H9 (cell line): ENCODE data around the gene SLPI. TPM values are rescaled to one million over a fixed set of nuclear protein-coding genes. Genes with fewer than 3 reads are reported as not detected.

Source experiments
- DNase-seq: peaks from one replicate; pipeline ENCODE4 v3.0.0-alpha.2; 2017
- H2AFZ ChIP-seq: one replicate; pipeline ENCODE4 v1.6.1; 2013; ENCODE audit warnings: mild to moderate bottlenecking, low read length, control low read depth, moderate library complexity
- H2AK5ac ChIP-seq: 2 replicates; pipeline ENCODE4 v1.6.1; 2013; ENCODE audit warnings: low read length, control low read depth, mixed read lengths; ENCODE audit not compliant: insufficient read length
- H2BK120ac ChIP-seq: one replicate; pipeline ENCODE4 v1.6.1; 2013; ENCODE audit warnings: low read depth, mild to moderate bottlenecking, low read length, control low read depth, inconsistent platforms; ENCODE audit not compliant: poor library complexity, severe bottlenecking
- H2BK12ac ChIP-seq: 2 replicates; pipeline ENCODE4 v1.6.1; 2013; ENCODE audit warnings: low read length, control low read depth, mixed read lengths, low read depth; ENCODE audit not compliant: insufficient read length
- H2BK15ac ChIP-seq: 2 replicates; pipeline ENCODE4 v1.6.1; 2013; ENCODE audit warnings: low read depth, low read length, control low read depth
- H2BK20ac ChIP-seq: one replicate; pipeline ENCODE4 v1.6.1; 2013; ENCODE audit warnings: low read depth, mild to moderate bottlenecking, low read length, control low read depth, inconsistent platforms; ENCODE audit not compliant: poor library complexity, severe bottlenecking
- H2BK5ac ChIP-seq: 2 replicates; pipeline ENCODE4 v1.6.1; 2013; ENCODE audit warnings: low read length, control low read depth, mixed read lengths; ENCODE audit not compliant: insufficient read length
- H3K14ac ChIP-seq: 2 replicates; pipeline ENCODE4 v1.6.1; 2013; ENCODE audit warnings: low read length, control low read depth; ENCODE audit not compliant: insufficient read depth
- H3K18ac ChIP-seq: 2 replicates; pipeline ENCODE4 v1.6.1; 2013; ENCODE audit warnings: low read depth, mild to moderate bottlenecking, mixed read lengths, low read length, control low read depth; ENCODE audit not compliant: insufficient read length
- H3K23ac ChIP-seq: 2 replicates; pipeline ENCODE4 v1.6.1; 2013; ENCODE audit warnings: low read length, control low read depth, mixed read lengths, low read depth; ENCODE audit not compliant: insufficient read length
- H3K23me2 ChIP-seq: 2 replicates; pipeline ENCODE4 v1.6.1; 2013; ENCODE audit warnings: low read depth, mild to moderate bottlenecking, mixed read lengths, low read length, control low read depth; ENCODE audit not compliant: insufficient read length, poor library complexity, severe bottlenecking
- H3K27ac ChIP-seq: 2 replicates; pipeline ENCODE4 v1.5.1; 2013; ENCODE audit warnings: low read length, control low read depth, mixed read lengths, low read depth; ENCODE audit not compliant: insufficient read length
- H3K27me3 ChIP-seq: 2 replicates; pipeline ENCODE4 v1.6.1; 2013; ENCODE audit warnings: low read length, control low read depth, inconsistent platforms; ENCODE audit not compliant: insufficient read depth
- H3K4ac ChIP-seq: 2 replicates; pipeline ENCODE4 v1.6.1; 2013; ENCODE audit warnings: low read depth, mild to moderate bottlenecking, control low read depth, inconsistent platforms, low read length, moderate library complexity
- H3K4me1 ChIP-seq: 2 replicates; pipeline ENCODE4 v1.6.1; 2013; ENCODE audit warnings: low read length, control low read depth, inconsistent platforms; ENCODE audit not compliant: insufficient read depth
- H3K4me2 ChIP-seq: 2 replicates; pipeline ENCODE4 v1.6.1; 2013; ENCODE audit warnings: low read length, control low read depth, mixed read lengths; ENCODE audit not compliant: insufficient read length, insufficient read depth
- H3K56ac ChIP-seq: 2 replicates; pipeline ENCODE4 v1.6.1; 2013; ENCODE audit warnings: low read depth, mild to moderate bottlenecking, mixed read lengths, low read length, control low read depth; ENCODE audit not compliant: insufficient read length
- H3K79me1 ChIP-seq: 2 replicates; pipeline ENCODE4 v1.6.1; 2013; ENCODE audit warnings: low read depth, mild to moderate bottlenecking, moderate library complexity, low read length, control low read depth, inconsistent platforms; ENCODE audit not compliant: insufficient read depth, poor library complexity, severe bottlenecking
- H3K79me2 ChIP-seq: 2 replicates; pipeline ENCODE4 v1.6.1; 2013; ENCODE audit warnings: low read length, control low read depth, inconsistent platforms; ENCODE audit not compliant: insufficient read depth
- H3K9ac ChIP-seq: 2 replicates; pipeline ENCODE4 v1.6.1; 2013; ENCODE audit warnings: low read length, control low read depth, mixed read lengths; ENCODE audit not compliant: insufficient read length; ENCODE audit errors: extremely low read depth
- H3K9me3 ChIP-seq: one replicate; pipeline ENCODE4 v1.6.1; 2013; ENCODE audit warnings: low read depth, low read length, inconsistent platforms; ENCODE audit not compliant: control insufficient read depth
- H3T11ph ChIP-seq: one replicate; pipeline ENCODE4 v1.6.1; 2013; ENCODE audit warnings: mild to moderate bottlenecking, low read length, control low read depth, inconsistent platforms
- H4K20me1 ChIP-seq: one replicate; pipeline ENCODE4 v1.6.1; 2013; ENCODE audit not compliant: control insufficient read depth, insufficient read length, insufficient read depth
- H4K5ac ChIP-seq: 2 replicates; pipeline ENCODE4 v1.6.1; 2013; ENCODE audit warnings: low read depth, mild to moderate bottlenecking, mixed read lengths, low read length, control low read depth; ENCODE audit not compliant: insufficient read length
- H4K8ac ChIP-seq: replicated peaks from 2 replicates; pipeline ENCODE4 v1.6.1; 2013; ENCODE audit warnings: low read length, control low read depth, mixed read lengths, low read depth; ENCODE audit not compliant: insufficient read length
- H4K91ac ChIP-seq: 2 replicates; pipeline ENCODE4 v1.6.1; 2013; ENCODE audit warnings: low read depth, mild to moderate bottlenecking, moderate library complexity, mixed read lengths, low read length, control low read depth; ENCODE audit not compliant: insufficient read length
- H3K27ac Mint-ChIP-seq, 3 experiments: 2 replicates in 2 of 3; 3 replicates in 1 of 3; pipeline ENCODE4 v1.8.0; 2020 to 2021; ENCODE audit warnings: mixed read lengths in 3 of 3, mild to moderate bottlenecking in 1 of 3, moderate library complexity in 1 of 3
- H3K27me3 Mint-ChIP-seq: 2 replicates; pipeline ENCODE4 v1.8.0; 2021; ENCODE audit warnings: low read depth, mild to moderate bottlenecking, moderate library complexity, mixed read lengths
- H3K36me3 Mint-ChIP-seq, 3 experiments: 2 replicates in 2 of 3; 3 replicates in 1 of 3; pipeline ENCODE4 v1.8.0; 2020 to 2021; ENCODE audit warnings: low read depth in 3 of 3, mixed read lengths in 3 of 3; ENCODE audit not compliant: insufficient read depth in 1 of 3
- H3K4me1 Mint-ChIP-seq, 2 experiments: 2 replicates each; pipeline ENCODE4 v1.8.0; 2020; ENCODE audit warnings: mixed read lengths in 2 of 2
- H3K4me3 Mint-ChIP-seq, 2 experiments: 2 replicates in 1 of 2; 3 replicates in 1 of 2; pipeline ENCODE4 v1.8.0; 2020 to 2021; ENCODE audit warnings: mild to moderate bottlenecking in 2 of 2, mixed read lengths in 2 of 2, moderate library complexity in 1 of 2
- H3K9me3 Mint-ChIP-seq, 2 experiments: 2 replicates in 1 of 2; 3 replicates in 1 of 2; pipeline ENCODE4 v1.8.0; 2020; ENCODE audit warnings: mild to moderate bottlenecking in 2 of 2, mixed read lengths in 2 of 2, moderate library complexity in 1 of 2
- WGBS: extraction: QIAGEN DNeasy Blood & Tissue Kit; methylation state at CpG from one replicate; pipeline ENCODE4 v1.1.7; 2013; ENCODE audit warnings: missing lambda C conversion rate, low lambda C conversion rate, mixed read lengths; ENCODE audit not compliant: insufficient read length; ENCODE audit errors: extremely low coverage; 5-methylcytosine and 5-hydroxymethylcytosine counted together
- total RNA-seq: library from RNA; stranded (reverse); gene quantifications from 2 replicates; pipeline ENCODE4 v1.2.1, GENCODE V29; 2021
- TF ChIP-seq, protein P1 (sequence below): fragments of 200-600 bp; sonication (generic); conservative IDR thresholded peaks from 3 replicates; pipeline ENCODE4 v1.8.0; 2021; ENCODE audit warnings: antibody characterized with exemption, mild to moderate bottlenecking

SLPI gene
- total RNA-seq, 1 experiment from 2014 or later, result not detected

DNA sequence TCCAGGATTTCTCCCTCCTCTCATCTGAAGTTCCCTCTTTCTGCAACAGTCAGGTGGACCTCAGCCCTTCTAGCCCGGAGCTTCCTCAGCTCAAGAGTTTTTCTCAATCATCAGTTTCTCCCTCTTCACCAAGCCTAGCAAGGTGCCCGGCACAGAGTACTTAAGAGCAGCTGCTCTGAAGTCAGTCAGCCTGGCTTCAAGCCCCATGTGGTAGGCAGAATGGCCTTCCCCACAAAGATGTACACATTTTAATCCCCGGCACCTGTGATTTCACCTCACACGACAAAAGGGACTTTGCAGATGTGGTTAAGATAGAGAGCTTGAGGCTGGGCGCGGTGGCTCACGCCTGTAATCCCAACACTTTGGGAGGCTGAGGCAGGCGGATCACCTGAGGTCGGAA is 37.2 kb upstream of the SLPI start:
- H4K5ac ChIP-seq, result no peak overlapping the region

More for the DNA sequence above, 37.2 kb upstream of the SLPI start:
- Histone ChIP-seq H4K20me1 (no peaks in the 10 kb centered on the region), H3K18ac (no peak overlapping the region), H3K79me1 (no peaks in the 10 kb centered on the region), H2AK5ac (no peak overlapping the region), H3K4me2 (no peak overlapping the region), H3K4ac (no peak overlapping the region), H3K23ac (no peak overlapping the region), H3K27ac (no peak overlapping the region), H3K14ac (no peak overlapping the region), H2BK120ac (no peak overlapping the region), H4K91ac (no peak overlapping the region), H2BK20ac (no peak overlapping the region), H3K27me3 (peaks cover 5% of the 10 kb centered on the region; the same call in 1 of the 2 replicates), H3K4me1 (peaks cover 2% of the 10 kb centered on the region; the same call in 1 of the 2 replicates), H4K8ac (no peak overlapping the region), H3K9me3 (no peaks in the 10 kb centered on the region), H2BK15ac (no peak overlapping the region), H2BK5ac (no peak overlapping the region), H3T11ph (no peak overlapping the region), H3K23me2 (peaks cover 7% of the 10 kb centered on the region), H3K79me2 (no peaks in the 10 kb centered on the region), H3K56ac (no peak overlapping the region), H2BK12ac (no peak overlapping the region), H2AFZ (no peak overlapping the region), H3K9ac (no peak overlapping the region)
- H3K36me3 Mint-ChIP-seq, result peaks cover 5 to 15% (median 9%) of the 10 kb centered on the region in 3 experiments; a peak in 6 of 7 replicates
- TF ChIP-seq, protein P1, sequence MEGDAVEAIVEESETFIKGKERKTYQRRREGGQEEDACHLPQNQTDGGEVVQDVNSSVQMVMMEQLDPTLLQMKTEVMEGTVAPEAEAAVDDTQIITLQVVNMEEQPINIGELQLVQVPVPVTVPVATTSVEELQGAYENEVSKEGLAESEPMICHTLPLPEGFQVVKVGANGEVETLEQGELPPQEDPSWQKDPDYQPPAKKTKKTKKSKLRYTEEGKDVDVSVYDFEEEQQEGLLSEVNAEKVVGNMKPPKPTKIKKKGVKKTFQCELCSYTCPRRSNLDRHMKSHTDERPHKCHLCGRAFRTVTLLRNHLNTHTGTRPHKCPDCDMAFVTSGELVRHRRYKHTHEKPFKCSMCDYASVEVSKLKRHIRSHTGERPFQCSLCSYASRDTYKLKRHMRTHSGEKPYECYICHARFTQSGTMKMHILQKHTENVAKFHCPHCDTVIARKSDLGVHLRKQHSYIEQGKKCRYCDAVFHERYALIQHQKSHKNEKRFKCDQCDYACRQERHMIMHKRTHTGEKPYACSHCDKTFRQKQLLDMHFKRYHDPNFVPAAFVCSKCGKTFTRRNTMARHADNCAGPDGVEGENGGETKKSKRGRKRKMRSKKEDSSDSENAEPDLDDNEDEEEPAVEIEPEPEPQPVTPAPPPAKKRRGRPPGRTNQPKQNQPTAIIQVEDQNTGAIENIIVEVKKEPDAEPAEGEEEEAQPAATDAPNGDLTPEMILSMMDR, result no peak
- H3K27me3 Mint-ChIP-seq, result peaks cover 65% of the 10 kb centered on the region
- H3K27ac Mint-ChIP-seq, result no peak overlapping the region
- no CpG with 5 or more reads among the region's 9 CpGs for WGBS
- no peak for DNase-seq
- H3K9me3 Mint-ChIP-seq, result peaks cover 20 to 21% of the 10 kb centered on the region in 2 experiments
- H3K4me3 Mint-ChIP-seq, result no peak overlapping the region
- peaks cover 12 to 13% of the 10 kb centered on the region in 2 experiments for H3K4me1 Mint-ChIP-seq
